Stimulated activated CD4-positive, alpha-beta T cell treated with anti-CD3 and anti-CD28 coated beads, Interleukin-4, amount 100 ng/mL, for 24 hours (primary cell): Measurements from ENCODE around the gene CNTN3.

Experiments
- DNase-seq: peaks from one replicate; pipeline ENCODE4 v3.0.0-alpha.2; 2020

Gene CNTN3

DNA sequence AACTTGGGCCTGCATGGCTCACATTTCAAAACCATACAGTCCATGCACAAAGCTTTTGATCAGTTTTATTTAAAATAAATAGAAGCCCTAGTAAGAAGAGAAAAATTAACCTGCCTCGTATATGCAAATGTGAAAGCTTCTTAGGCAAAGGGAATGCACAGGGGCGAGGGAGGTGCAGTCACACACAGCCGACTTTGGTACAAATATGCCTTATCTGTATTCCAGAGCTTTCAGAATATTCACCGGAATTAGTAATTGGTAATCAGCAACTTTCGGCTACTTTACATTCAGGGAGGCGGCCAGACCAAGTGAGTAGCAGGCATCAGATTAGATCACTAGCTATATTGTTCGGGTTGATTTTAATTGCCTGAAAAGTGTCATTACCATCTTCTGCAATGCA, 7.5 kb downstream of the CNTN3 start:
- no peak for DNase-seq

DNA sequence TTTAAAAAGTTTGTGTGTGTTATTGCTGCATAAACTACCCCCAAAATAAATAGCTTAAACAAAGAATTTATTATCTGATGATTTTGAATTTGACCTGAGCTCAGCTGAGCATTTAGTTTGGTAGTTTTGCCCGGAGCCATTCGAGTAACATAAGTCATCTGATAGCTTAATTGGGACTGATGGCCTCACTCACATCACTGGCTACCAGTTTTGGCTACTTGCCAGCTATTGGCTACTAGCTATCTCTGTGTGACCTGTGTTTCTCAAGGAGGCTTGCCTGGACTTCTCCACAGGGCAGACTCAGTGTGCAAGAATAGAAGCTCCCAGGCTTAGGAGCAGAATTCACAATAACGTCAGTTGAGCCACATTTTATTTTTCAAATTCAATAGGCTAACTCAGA, 9.0 kb downstream of the CNTN3 start:
- no peak for DNase-seq

DNA sequence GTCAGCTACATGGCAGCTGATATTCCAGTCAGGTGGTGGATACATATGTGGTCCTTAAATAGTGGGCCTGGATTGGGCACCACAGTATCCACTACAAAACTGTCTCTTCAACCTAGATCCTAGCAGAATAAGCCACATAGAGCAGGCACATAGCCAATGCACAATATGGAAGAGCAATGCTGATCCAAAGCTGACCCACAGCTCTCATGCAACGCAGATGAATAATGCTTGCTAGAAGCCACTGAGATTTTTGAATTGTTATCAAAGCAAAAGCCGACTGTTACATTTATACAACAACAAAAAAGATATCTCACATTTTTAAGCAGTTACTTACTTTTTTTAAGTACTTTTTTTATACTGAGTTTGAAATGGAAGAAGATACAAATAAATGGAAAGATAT, 11.2 kb downstream of the CNTN3 start:
- no peak for DNase-seq

DNA sequence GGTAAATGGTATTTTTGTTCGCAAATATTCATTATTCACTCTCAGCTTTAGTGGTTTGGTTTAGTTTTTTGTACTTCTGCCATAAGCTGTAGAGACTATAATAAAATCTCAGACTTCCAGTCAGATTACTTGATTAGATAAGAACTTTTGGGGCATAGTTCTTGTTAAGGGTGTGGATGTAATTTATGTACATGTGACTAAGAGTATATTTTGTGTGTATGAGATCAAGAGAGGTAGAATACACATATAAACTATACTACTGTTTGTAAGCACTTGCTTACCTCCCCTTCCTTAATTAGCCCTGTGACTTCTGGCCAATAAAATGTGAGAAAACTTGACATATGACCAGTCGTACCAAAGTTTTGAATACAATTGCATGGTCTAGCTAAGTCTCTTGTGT, 12.0 kb downstream of the CNTN3 start:
- DNase-seq, result no peak

DNA sequence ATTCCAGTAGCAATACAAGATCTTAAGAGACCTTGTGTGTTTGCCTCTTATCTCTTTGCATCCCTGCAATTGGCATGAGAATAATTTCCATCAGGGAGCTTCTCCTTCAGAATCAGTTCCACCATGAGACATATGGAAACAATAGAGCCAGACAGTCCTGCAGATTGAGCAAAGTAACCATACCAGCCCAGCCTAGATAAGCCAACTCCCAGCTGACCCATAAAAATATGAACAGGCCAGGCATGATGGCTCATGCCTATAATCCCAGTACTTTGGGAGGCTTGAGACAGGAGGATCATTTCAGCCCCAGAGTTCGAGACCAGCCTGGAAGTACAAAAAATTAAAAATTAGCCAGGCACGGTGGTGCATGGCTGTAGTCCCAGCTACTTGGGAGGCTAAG, 12.7 kb downstream of the CNTN3 start:
- no peak for DNase-seq

DNA sequence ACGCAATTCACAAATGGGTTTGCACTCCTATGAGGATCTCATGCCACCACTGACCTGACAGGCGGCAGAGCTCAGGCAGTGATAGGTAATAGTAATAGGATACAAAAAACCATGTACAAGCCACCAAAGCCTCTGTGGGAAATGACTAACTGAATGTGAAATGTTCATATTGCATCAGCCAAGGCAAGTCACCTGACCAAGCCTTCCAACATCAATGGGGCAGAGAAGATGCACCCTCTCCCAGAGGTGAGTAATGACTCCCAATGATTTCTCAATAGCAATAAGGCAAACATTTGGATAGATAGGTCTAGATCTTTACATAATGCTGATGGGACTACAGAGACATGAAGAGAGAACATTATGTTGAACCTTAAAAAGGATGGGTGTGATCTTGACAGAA, 14.9 kb downstream of the CNTN3 start:
- no peak for DNase-seq

DNA sequence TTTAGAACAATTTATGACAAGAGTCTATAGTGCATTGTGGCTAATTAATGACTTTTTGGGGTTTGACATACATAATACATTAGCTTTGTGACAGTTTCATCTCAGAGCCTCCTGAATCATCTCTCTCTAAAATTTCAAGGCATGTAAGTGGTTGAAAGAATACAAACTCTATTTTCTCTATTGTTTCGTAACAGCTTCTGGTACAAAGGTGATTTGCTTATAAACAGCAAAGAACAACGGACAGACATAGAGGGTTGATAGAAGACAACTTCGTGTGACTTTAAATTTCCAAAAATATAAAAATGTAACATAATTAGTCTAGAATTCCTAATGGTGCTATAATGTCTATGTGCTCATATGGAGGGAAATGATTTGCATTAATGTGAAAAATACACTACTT, 21.3 kb downstream of the CNTN3 start:
- no peak for DNase-seq

DNA sequence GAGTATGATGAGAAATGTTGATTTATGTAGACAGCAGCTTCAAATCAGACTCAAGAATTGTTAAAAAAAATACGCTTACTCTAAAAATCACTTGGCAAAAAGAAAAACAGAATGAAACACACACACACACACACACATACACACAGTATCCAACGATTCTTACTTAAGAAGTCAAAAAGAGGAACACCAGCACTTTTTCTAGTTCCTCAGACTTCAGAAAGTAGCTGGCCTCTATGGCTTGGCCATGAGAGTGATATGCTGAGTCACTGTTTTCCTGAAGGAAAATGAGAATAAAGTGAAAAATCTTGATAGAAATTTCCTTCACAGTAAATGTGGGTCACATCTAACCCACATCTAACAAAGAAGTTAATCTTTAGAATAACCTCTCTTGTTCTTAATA, 22.1 kb downstream of the CNTN3 start:
- no peak for DNase-seq

DNA sequence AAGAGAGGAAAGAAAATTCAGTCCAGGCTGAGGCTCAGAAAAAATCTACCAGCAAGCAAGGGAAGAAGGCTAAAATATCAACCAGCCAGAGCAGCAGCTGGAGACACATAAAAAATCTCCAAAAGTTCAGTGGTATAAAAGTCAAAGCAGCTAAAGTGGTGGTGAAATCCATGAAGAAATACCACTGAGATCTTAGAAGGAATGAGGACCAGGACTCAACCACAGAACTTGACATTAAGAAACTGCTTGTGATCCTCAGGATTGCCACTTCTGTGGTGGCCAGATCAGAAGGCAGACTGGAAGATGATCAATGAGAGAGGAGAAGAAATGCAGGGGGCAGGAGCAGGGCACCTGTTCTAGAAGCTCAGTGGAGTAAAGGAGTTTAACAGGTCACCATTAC, 22.5 kb downstream of the CNTN3 start:
- no peak for DNase-seq

DNA sequence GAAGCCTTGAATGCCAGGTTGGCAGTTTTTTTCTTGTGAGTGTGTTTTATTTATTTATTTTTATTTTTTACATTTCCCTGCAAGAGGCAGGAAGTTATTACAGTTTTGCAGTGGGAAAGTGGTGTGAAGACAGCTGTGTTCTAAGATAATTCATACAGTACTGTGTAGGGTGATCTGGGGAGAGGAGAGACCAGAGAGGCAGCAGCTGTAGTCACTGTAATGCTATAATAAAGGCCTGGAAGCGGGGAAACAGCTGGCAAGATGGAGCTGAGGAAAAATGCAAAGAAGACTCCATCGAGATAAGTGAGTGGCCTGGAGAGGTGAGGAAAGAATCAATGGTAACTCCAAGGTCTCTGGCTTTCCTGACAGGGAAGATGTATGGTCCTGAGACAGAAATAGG, 23.1 kb downstream of the CNTN3 start:
- DNase-seq, result no peak

DNA sequence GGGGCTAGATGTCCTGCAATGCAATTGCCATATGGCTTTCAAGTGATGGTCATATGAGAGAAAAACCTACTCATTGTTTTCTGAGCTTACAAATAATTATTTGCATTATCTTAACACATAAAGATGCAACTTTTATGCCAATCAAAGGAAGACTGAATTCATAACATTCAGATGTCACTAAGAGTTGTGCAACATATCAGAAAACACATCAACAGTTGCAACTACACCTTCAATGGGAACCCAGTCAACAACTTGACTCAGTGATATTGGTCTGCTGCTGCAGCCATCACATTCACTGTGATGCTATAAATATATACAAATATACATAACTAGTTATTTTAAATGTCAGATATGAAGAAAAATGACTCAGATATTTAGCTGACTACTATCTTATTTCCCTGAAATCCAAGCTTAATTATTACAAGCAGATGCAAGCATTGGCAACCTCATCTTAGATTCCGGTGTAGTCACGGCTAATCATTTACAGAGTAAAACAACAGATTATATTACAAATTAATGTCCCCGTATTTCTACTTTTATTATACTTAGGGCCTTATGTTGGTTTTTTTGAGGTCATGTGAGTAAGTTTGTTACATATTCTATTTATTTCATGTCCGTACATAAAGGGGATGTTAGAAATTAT, 23.7 kb downstream of the CNTN3 start:
- DNase-seq, result no peak

DNA sequence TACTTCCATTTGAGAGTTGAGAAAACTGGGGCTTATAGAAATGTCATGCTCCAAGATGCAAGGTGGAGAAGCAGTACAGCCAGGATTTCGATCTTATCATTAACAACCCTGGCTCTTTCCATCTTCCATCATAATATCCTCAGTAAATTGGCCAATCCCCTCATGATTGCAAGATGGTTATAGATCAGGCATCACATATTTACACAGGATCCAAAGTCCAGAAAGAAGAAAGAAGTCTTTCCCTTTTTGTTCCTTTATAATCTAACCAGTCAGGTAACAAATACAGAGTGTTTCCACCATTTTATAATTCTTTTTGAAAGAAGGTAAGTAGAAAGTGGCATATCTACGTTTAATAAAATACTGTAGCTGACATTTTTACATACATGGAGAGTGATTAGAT, 29.7 kb downstream of the CNTN3 start:
- DNase-seq, result no peak

DNA sequence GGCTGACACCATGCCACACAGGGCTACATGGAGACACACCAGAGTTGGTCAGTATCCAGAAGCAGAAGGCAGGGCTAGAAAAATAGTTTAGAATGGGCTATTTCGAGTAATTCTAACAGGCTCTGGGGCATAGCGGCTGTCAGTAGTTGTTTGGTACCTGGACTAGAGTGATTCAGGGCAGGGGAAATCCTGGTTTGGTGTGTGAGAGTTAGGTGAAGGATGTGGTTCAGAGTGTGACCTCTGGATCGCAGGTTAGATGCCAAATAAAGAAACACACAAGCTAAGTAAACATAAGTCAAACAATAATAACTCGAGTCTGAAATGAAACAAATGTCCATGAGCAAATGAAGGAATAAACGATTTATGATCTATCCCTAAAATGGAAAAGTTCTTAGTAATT, 31.5 kb downstream of the CNTN3 start:
- no peak for DNase-seq

DNA sequence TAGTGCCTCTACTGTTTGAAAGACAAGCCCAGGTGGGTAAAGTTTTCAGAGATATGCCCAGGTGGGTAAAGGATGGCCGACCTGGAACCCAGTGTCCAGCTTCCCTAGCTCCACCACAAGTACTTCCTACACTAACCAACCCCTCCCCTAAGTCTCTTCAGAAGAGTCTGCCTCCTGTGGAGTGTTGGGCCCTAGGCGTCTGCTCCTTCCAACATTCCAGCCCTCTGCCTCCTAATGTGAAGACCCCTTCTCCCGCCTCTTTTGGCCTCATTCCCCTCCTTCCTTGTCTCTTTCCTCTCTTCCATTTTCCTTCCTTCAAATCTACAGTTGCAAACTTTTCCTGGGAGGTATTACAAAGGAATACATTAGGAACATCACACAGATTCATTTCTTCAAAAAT, 38.6 kb downstream of the CNTN3 start:
- DNase-seq, result no peak

DNA sequence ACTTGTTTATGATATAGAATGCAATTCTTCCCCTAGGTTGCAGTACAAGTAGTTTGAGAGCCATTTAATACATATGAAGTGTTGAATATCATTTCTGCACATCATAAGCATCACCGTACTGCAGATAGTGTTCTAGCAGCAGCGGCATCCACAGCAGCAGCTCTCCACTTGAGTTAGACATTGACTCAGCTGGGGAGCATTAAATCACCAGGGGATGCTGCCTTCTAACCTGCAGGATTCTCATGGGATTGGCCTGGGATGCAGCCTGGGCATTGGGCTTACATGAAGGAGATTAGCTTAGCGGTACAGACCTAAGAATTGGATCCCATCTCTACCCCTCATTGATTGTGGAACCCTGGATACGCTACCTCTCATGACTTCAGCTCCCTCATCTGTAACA, 43.3 kb downstream of the CNTN3 start:
- no peak for DNase-seq
